WI38 (cell line): ENCODE results near the gene RETSAT.

Experiments
- H3K4me3 ChIP-seq: 2 replicates; pipeline ENCODE4 v1.5.1; 2011; ENCODE audit warnings: low read depth, mild to moderate bottlenecking, control low read depth, low read length
- CTCF ChIP-seq: IDR thresholded peaks from 2 replicates; pipeline ENCODE4 v1.5.1; 2012; ENCODE audit warnings: low read depth, mild to moderate bottlenecking, control low read depth, low read length

RETSAT gene

GRCh38 chr2:85354286-85355072 lies at the start of gene RETSAT, which contains the start of gene ELMOD3:
TSS of gene RETSAT (minus strand) at chr2:85354528. CDS start at chr2:85354507, 21 bp downstream.
TSS of gene ELMOD3 (plus strand) at chr2:85354769. CDS start at chr2:85357199, 2,430 bp downstream.
- TF ChIP-seq CTCF, result no peak
- peak within 1 kb of the TSS; percentile 95 for H3K4me3 ChIP-seq

- TF ChIP-seq CTCF, result no peak
- H3K4me3 ChIP-seq, result no peak overlapping the region
Measured at GRCh38 chr2:85401844-85402243, 47.5 kb upstream of the RETSAT start.

- H3K4me3 ChIP-seq, result no peak overlapping the region
- no peak for TF ChIP-seq CTCF
Measured at GRCh38 chr2:85401464-85401805, 47.1 kb upstream of the RETSAT start.

- TF ChIP-seq CTCF, result no peak
- H3K4me3 ChIP-seq, result no peak overlapping the region
Measured at GRCh38 chr2:85400541-85401463, 46.5 kb upstream of the RETSAT start.

GRCh38 chr2:85400023-85400422 lies 45.7 kb upstream of the RETSAT start:
- TF ChIP-seq CTCF, result no peak
- H3K4me3 ChIP-seq, result no peak overlapping the region

GRCh38 chr2:85399183-85399455 lies 44.8 kb upstream of the RETSAT start:
- no peak overlapping the region for H3K4me3 ChIP-seq
- no peak for TF ChIP-seq CTCF

GRCh38 chr2:85398426-85399182 lies 44.3 kb upstream of the RETSAT start:
- TF ChIP-seq CTCF, result no peak
- no peak overlapping the region for H3K4me3 ChIP-seq
